K562 (cell line): ENCODE measurements around the gene PCSK5. TPM values are rescaled to one million over a fixed set of nuclear protein-coding genes. Genes with fewer than 3 reads are reported as not detected.

Experiments used
- ATAC-seq: fragments of 200-7000 bp; cut with Tn5 transposase; 3 replicates; pipeline ENCODE4 v1.9.1; 2020; ENCODE audit warnings: moderate library complexity
- BruUV-seq: library from RNA; stranded (reverse); fragments of 400-500 nt; replicated peaks from 2 replicates; lab custom pipeline; 2021; lab: Mats Ljungman, UMichigan
- CTCF ChIA-PET: fragments of 300-600 bp; formaldehyde crosslinking; extraction: SDS; loops from one replicate; lab custom pipeline; 2021; ENCODE audit warnings: low intra/inter-chr PET ratio; lab: Yijun Ruan, JAX
- POLR2A ChIA-PET: fragments of 300-600, 350-650 bp; sonication (Branson Sonifier 250); formaldehyde crosslinking; extraction: SDS; loops from one replicate; lab custom pipeline; 2021; ENCODE audit warnings: antibody characterized with exemption, inconsistent platforms; lab: Yijun Ruan, JAX
- DNase-seq, 4 experiments: peaks; one replicate each; pipeline versions ENCODE4 v3.0.0 to v3.0.0-alpha.2; 2011 to 2018; ENCODE audit warnings: low spot score in 3 of 4, mixed read lengths in 3 of 4; ENCODE audit errors: extremely low read depth in 1 of 4
- FAIRE-seq: peaks from 2 replicates; lab custom pipeline; 2011; peaks lifted over from hg19 to GRCh38; lab: Jason Lieb, UNC
- H2AFZ ChIP-seq: 2 replicates; pipeline ENCODE4 v1.6.0; 2011; ENCODE audit warnings: low read depth, low read length, control low read depth, inconsistent platforms
- H3K27ac ChIP-seq: fragments of 200-600 bp; 3 replicates; pipeline ENCODE4 v1.8.0; 2011; ENCODE audit warnings: low read depth, mild to moderate bottlenecking, control low read depth, inconsistent platforms, low read length, moderate library complexity, mixed read lengths; ENCODE audit errors: extremely low read depth
- H3K27me3 ChIP-seq, 2 experiments: fragments of 300-600 bp in 1 of 2; 2 replicates in 1 of 2; 3 replicates in 1 of 2; pipeline versions ENCODE4 v1.6.0 to v1.8.0; 2011; ENCODE audit warnings: inconsistent platforms in 2 of 2, low read length in 2 of 2, mild to moderate bottlenecking in 1 of 2, mixed read lengths in 1 of 2, moderate library complexity in 1 of 2; ENCODE audit not compliant: control insufficient read depth in 2 of 2, insufficient read depth in 2 of 2
- H3K36me3 ChIP-seq: fragments of 300-600 bp; 3 replicates; pipeline ENCODE4 v1.8.0; 2011; ENCODE audit warnings: mild to moderate bottlenecking, low read length, inconsistent platforms; ENCODE audit not compliant: control insufficient read depth, insufficient read depth
- H3K4me1 ChIP-seq, 2 experiments: fragments of 200-600 bp in 1 of 2; replicated peaks in 1 of 2; 2 replicates in 1 of 2; 3 replicates in 1 of 2; pipeline versions ENCODE4 v1.5.1 to v1.8.0; 2011; ENCODE audit warnings: inconsistent platforms in 2 of 2, low read length in 2 of 2, mild to moderate bottlenecking in 1 of 2, mixed read lengths in 1 of 2, moderate library complexity in 1 of 2; ENCODE audit not compliant: control insufficient read depth in 2 of 2, insufficient read depth in 2 of 2
- H3K4me2 ChIP-seq: 2 replicates; pipeline ENCODE4 v1.6.1; 2011; ENCODE audit warnings: low read length, control low read depth, inconsistent platforms, mixed read lengths; ENCODE audit not compliant: insufficient read depth
- H3K4me3 ChIP-seq: fragments of 200-600 bp; sonication (generic), shearing (Covaris generic); 2 replicates; pipeline ENCODE4 v1.5.1; 2016; ENCODE audit warnings: control low read depth, inconsistent platforms
- H3K79me2 ChIP-seq: fragments of 200-600 bp; 3 replicates; pipeline ENCODE4 v1.8.0; 2011; ENCODE audit warnings: low read length, inconsistent platforms; ENCODE audit not compliant: control insufficient read depth, insufficient read depth
- H3K9ac ChIP-seq, 2 experiments: 2 replicates each; pipeline versions ENCODE4 v1.6.0 to v1.6.1; 2011; ENCODE audit warnings: low read depth in 2 of 2, low read length in 2 of 2, control low read depth in 1 of 2, inconsistent platforms in 1 of 2, mild to moderate bottlenecking in 1 of 2, mixed read lengths in 1 of 2; ENCODE audit not compliant: insufficient read depth in 1 of 2
- H3K9me1 ChIP-seq: one replicate; pipeline ENCODE4 v1.6.0; 2011; ENCODE audit warnings: inconsistent platforms, mild to moderate bottlenecking, low read length, moderate library complexity; ENCODE audit not compliant: control insufficient read depth, insufficient read depth
- H3K9me3 ChIP-seq: replicated peaks from 2 replicates; pipeline ENCODE4 v1.5.1; 2011; ENCODE audit warnings: low read depth, low read length, inconsistent platforms; ENCODE audit not compliant: control insufficient read depth, insufficient read depth
- H4K20me1 ChIP-seq: replicated peaks from 2 replicates; pipeline ENCODE4 v1.6.1; 2011; ENCODE audit warnings: low read length, inconsistent platforms, mixed read lengths; ENCODE audit not compliant: control insufficient read depth, insufficient read depth
- CEBPZ ChIP-seq: fragments of 150-350 bp; IDR thresholded peaks from 2 replicates; pipeline ENCODE4 v1.6.1; 2014; ENCODE audit warnings: low read depth, mild to moderate bottlenecking, low read length, borderline replicate concordance
- COPS2 ChIP-seq: fragments of 450-650 bp; conservative IDR thresholded peaks from 2 replicates; pipeline ENCODE4 v1.6.1; 2016; ENCODE audit warnings: mild to moderate bottlenecking, moderate library complexity
- KDM4B ChIP-seq, 2 experiments: fragments of 450-650 bp in 1 of 2; sonication (generic) in 1 of 2; IDR thresholded peaks; 2 replicates each; pipeline ENCODE4 v1.6.1; 2016 to 2017; ENCODE audit warnings: borderline replicate concordance in 2 of 2, antibody characterized with exemption in 1 of 2, low read depth in 1 of 2, mild to moderate bottlenecking in 1 of 2
- SAP30 ChIP-seq: fragments of 200-600 bp; sonication (generic); IDR thresholded peaks from 2 replicates; pipeline ENCODE4 v1.6.1; 2012; ENCODE audit warnings: borderline replicate concordance, low read depth, mild to moderate bottlenecking, moderate library complexity, low read length, control low read depth, inconsistent platforms; ENCODE audit not compliant: insufficient read depth, poor library complexity, severe bottlenecking
- TSHZ1 ChIP-seq: fragments of 250-450 bp; sonication (Bioruptor Pico); IDR thresholded peaks from 2 replicates; pipeline ENCODE4 v1.4.0; 2020; ENCODE audit warnings: mild to moderate bottlenecking, moderate library complexity
- ZBTB33 ChIP-seq: sonication (generic); formaldehyde crosslinking; IDR thresholded peaks from 2 replicates; pipeline ENCODE4 v1.8.1; 2023; ENCODE audit warnings: mild to moderate bottlenecking, missing genetic modification reagents
- ZBTB8A ChIP-seq: fragments of 450-650 bp; IDR thresholded peaks from 2 replicates; pipeline ENCODE4 v1.6.1; 2018; ENCODE audit warnings: mild to moderate bottlenecking, moderate library complexity; ENCODE audit not compliant: partially characterized antibody
- ZC3H8 ChIP-seq: fragments of 450-650 bp; IDR thresholded peaks from 2 replicates; pipeline ENCODE4 v1.6.1; 2017
- ZNF398 ChIP-seq: fragments of 250-450 bp; sonication (Bioruptor Pico); IDR thresholded peaks from 2 replicates; pipeline ENCODE4 v1.8.0; 2021; ENCODE audit warnings: moderate library complexity, mild to moderate bottlenecking, inconsistent platforms
- WGBS: fragments of 100-300 bp; shearing (Covaris generic); methylation state at CpG from one replicate; pipeline ENCODE4 v1.1.6; 2016; ENCODE audit warnings: low coverage, mixed read lengths; ENCODE audit not compliant: insufficient coverage; ENCODE audit errors: missing lambda C conversion rate; 5-methylcytosine and 5-hydroxymethylcytosine counted together
- in situ Hi-C: fragments of 300-500 bp; cut with MboI; formaldehyde crosslinking; loops from 4 replicates; pipeline ENCODE4 v1.15.0; 2018; ENCODE audit warnings: inconsistent platforms, mixed read lengths
- intact Hi-C: fragments of 100-400 bp; cut with micrococcal nuclease; formaldehyde crosslinking; loops from 2 replicates; pipeline ENCODE4 v1.14.2; 2022
- polyA plus RNA-seq, 8 experiments: library from polyadenylated mRNA; depleted of rRNA in 4 of 8; stranded (reverse) in 5 of 8; unstranded in 3 of 8; fragments of >200 nt; fragmentation: Nextera tagmentation in 2 of 8; fragmentation: Illumina TruSeq in 1 of 8; extraction: Ambion mirVana in 2 of 8; extraction: Trizol in 1 of 8; gene quantifications; 2 replicates each; pipeline versions ENCODE4 v1.2.1 to v1.2.3, GENCODE V29; 2011 to 2014; ENCODE audit warnings: inconsistent platforms in 1 of 8, missing spikeins in 1 of 8
- total RNA-seq, 7 experiments: library from RNA; depleted of rRNA in 6 of 7; stranded (reverse); fragments of >200 nt in 6 of 7; fragmentation: Illumina TruSeq in 2 of 7; extraction: Trizol in 2 of 7; gene quantifications; 2 replicates each; pipeline versions ENCODE4 v1.2.1 to v1.2.3, GENCODE V29; 2011 to 2021; ENCODE audit warnings: low replicate concordance in 1 of 7

The PCSK5 gene
- total and polyA plus RNA-seq, 9 of the 15 experiments (the other 6 are each of a cell fraction or from before 2014, with no cell fraction given) = not detected

- H3K36me3 ChIP-seq = no peaks in the 10 kb centered on the region
- POLR2A ChIA-PET = no interaction called here
- TF ChIP-seq ZC3H8 (no peak), TSHZ1 (no peak), ZNF398 (CRISPR knock-in tag) (no peak), KDM4B (IDR thresholded peaks at IDR 0.05; ENCODE audit: borderline replicate concordance in 2 of 2, low read depth in 1 of 2) (no peak), CEBPZ (no peak), COPS2 (no peak), ZBTB33 (CRISPR knock-in tag) (no peak), SAP30 (no peak), ZBTB8A (no peak)
- no peak overlapping the region for H3K4me3 ChIP-seq
- H2AFZ ChIP-seq = no peak overlapping the region
- no peak for DNase-seq
- H3K79me2 ChIP-seq = no peaks in the 10 kb centered on the region
- BruUV-seq = no TSS peak
- intact Hi-C loops (no loop called here), in situ Hi-C loops (no loop called here)
- FAIRE-seq = no peak
- H3K27me3 ChIP-seq = no peaks in the 10 kb centered on the region
- ATAC-seq = no peak
- no peaks in the 10 kb centered on the region for H4K20me1 ChIP-seq
- no peaks in the 10 kb centered on the region for H3K9me3 ChIP-seq
- CTCF ChIA-PET = no interaction called here
- H3K9me1 ChIP-seq = no peaks in the 10 kb centered on the region
- WGBS = 1% methylated on average over 6 of the region's 6 CpGs
- no peak overlapping the region for H3K4me2 ChIP-seq
- no peaks in the 10 kb centered on the region for H3K4me1 ChIP-seq
- no peak overlapping the region for H3K27ac ChIP-seq
- H3K9ac ChIP-seq = no peak overlapping the region
Observed at GRCh38 chr9:76153339-76153738, 262.9 kb downstream of the PCSK5 start.
